ENCODE results near the gene IL1RAPL2.
"Not testable (repeated sequence)": the region's sequence is repeated elsewhere in the genome, so short reads cannot be mapped to it uniquely, and the experiment has no call there.

IL1RAPL2 gene

DNA sequence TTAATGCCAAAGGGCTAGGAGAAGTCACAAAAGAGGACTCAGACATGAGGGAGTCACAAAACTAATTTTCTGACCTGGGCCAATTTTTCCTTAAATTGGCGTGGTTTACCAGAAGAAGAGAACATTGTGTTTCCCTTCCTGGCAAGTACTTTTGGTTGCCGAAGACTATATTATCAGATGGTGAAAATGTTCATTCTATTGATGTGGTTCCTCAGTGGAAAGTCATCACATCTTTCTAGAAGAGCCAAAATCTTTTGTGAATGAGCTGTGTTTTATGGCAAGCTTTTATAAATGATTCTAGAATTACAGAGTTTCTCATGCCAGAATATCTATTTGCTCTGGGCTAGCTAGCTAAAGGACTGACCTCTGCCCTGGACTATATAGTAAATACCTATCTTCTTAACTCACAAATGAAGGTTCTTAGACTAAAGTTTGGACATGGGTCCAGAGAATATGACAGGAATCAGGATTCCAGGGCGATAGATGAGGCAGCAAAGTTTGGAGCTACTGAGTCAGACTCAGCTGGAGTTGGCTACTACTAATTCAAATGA, 288.9 kb downstream of the IL1RAPL2 start:
- no peak for DNase-seq (ENCODE audit: low spot score)

DNA sequence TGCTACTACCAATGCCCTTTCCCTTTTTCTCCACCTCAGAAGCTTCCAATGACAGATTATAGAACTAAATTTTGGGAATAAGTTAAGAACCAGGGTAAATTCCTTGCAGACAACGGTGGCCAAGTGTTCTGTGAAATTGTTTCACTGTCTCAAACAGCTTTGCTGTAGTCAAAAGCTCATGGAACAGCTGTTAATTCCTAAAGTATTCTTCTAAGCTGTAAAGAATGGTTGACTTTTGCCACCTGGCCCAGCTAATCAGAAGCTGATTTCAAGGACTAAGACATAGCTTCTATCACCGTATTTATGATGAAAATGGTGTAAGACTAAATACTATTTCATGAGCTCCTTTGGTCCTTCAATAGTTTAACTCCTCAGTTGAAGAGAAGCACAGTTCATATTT, 297.5 kb downstream of the IL1RAPL2 start:
- DNase-seq (ENCODE audit: low spot score) = no peak

GRCh38 chrX:104864296-104864695, 298.3 kb downstream of the IL1RAPL2 start:
- no peak for DNase-seq (ENCODE audit: low spot score)

DNA sequence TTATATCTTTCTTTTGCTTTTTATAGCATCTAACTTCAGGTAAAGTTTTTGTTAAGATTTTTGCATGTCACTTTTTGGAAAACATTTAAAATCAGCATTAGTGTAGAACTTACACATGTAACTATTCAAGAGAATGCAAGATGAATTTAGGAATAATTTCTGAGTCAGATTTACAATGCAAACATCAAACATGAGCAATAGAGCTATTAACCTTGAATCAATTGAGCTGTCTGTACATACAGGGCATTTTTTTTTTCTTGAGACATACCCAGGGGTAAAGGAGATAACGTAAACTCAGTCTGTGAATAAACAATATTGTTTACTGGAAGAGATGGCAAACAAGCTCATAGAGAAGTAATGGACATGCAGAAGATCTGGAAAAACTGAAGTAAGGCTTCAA, 311.5 kb downstream of the IL1RAPL2 start:
- DNase-seq (ENCODE audit: low spot score) = no peak

GRCh38 chrX:104902070-104902469, 336.1 kb downstream of the IL1RAPL2 start:
- DNase-seq (ENCODE audit: low spot score) = no peak

DNA sequence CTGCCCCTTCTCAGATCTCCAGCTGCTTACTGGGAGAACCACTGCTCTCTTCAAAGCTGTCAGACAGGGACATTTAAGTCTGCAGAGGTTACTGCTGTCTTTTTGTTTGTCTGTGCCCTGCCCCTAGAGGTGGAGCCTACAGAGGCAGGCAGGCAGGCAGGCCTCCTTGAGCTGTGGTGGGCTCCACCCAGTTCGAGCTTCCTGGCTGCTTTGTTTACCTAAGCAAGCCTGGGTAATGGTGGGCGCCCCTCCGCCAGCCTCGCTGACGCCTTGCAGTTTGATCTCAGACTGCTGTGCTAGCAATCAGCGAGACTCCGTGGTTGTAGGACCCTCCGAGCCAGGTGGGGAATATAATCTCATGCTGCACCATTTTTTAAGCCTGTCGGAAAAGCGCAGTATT, 343.7 kb downstream of the IL1RAPL2 start:
- DNase-seq (ENCODE audit: low spot score) = not testable (repeated sequence)

DNA sequence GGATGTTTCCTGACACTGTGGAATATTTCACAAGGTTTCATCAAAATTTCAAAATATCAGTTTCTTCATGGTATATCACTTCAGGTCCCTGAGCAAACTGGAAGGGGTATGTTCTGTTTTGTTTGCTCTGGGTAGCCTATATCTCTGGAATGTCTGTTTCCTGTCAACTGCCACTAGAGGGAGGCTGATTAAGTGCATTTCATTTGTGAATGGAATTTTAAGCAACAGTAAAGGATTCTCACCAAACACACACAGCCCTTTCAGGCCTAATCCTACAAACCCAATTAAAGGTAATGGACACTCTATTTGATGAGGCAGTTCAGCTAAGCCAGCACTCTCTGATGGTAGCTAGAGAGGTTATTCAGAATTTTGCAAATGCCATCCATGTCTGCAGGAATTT, 347.3 kb downstream of the IL1RAPL2 start:
- no peak for DNase-seq (ENCODE audit: low spot score)

DNA sequence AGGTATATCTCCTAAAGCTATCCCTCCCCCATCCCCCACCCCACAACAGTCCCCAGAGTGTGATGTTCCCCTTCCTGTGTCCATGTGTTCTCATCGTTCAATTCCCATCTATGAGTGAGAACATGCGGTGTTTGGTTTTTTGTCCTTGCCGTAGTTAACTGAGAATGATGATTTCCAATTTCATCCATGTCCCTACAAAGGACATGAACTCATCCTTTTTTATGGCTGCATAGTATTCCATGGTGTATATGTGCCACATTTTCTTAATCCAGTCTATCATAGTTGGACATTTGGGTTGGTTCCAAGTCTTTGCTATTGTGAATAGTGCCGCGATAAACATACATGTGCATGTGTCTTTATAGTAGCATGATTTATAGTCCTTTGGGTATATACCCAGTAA, 348.7 kb downstream of the IL1RAPL2 start:
- not testable (repeated sequence) for DNase-seq (ENCODE audit: low spot score)

DNA sequence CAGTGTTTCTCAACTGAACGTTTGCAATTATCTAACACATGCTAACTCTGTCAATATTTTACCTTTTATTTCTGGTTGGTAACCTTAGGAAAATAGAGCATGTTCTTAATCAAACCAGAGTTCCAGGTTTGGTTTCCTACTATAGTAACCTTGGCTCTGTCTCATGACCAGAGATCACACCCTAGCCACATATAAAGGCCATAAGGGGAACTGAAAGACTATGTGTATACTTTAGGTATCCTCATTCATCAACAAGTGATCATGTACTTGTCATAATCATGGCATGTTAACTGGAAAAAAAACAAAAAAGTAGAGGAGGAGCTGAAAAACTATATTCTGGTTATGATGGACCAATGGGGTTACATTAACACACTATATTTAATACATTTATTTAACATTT, 352.1 kb downstream of the IL1RAPL2 start:
- no peak for DNase-seq (ENCODE audit: low spot score)

DNA sequence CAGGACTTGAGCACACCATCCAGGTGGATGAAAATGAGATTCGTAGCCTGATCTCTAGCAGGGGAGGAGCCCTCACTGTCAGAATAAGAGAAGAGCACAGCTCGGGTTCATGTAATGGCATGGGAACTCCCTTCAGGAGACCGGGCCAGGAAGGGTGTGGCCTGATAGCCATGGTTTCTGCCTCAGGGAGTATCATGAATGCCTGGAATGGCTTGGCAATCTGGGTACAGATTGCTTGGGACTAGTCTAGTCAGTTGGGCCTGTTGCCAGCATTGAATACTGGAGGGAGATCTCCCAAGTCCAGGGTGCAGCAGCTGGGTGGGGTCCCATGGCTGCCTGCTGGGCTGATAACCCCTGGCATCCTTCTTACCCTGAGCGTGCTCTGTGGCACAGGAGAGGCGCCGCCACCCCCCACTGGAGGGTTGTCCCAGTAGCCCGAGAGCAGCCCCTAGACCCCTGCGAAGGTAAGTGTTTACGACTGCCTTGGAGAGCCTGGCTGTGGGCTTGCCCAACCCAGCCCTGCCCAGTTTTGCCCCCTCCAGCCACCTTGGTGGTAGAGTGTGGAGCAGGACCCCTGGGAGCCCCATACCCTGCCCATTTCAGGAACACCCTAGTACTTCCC, 355.7 kb downstream of the IL1RAPL2 start:
- DNase-seq (ENCODE audit: low spot score) = no peak

DNA sequence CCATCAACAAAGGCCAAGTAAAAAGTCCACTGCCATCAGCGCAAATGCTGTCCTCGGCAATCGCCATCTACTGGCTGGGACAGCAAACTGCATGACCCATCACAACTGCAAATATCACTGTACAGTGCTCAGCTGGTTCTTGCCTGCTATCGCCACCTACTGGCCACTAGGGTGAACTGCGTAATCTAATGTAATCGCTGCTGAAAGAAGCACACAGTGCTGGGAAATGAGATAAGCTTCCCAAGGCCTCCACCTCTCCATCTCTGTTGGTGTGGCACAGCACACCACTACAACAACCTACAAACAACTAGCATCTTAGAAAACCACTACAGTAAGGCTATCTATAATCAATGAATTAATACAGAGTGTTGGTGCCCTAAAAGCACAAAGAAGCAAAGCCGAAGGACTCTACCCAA, 356.2 kb downstream of the IL1RAPL2 start:
- peak; percentile 68 for DNase-seq (ENCODE audit: low spot score)

DNA sequence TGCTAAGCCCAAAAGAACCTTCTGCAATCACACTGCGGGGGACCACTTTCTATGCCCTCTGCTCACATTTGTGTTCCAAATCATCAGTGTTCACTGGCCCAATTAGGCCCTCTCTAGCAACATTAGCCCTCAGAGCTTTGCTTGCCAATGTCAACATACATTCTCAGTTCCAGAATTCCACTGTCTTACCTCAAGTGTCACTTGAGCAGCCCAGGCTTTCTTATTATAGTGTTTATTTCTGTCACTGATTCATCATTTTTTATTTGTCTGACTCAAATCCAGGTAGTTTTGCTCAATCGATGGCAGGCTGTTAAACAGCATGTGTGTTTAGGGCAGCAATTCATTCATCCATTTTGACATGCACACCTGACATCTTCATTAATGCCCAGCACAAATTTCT, 363.3 kb downstream of the IL1RAPL2 start:
- DNase-seq (ENCODE audit: low spot score) = no peak

DNA sequence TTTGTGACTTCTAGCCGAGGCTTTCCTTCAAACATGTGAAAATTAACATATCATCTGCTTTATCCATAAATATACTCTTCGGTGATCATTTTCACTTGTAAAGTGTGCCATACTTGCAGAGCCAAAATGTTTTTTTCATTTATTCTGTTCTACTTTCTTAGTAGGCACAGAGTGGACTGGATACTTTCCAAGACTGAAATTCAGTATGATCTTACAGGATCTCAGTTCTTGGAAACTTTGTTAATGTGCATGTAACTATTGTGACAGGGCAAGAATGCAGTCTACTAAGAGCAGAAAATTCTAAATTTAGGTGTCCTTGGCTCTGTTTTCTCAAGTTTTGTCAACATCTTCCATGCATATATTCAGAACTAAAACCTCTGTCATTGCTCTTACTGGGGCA, 369.6 kb downstream of the IL1RAPL2 start:
- no peak for DNase-seq (ENCODE audit: low spot score)

DNA sequence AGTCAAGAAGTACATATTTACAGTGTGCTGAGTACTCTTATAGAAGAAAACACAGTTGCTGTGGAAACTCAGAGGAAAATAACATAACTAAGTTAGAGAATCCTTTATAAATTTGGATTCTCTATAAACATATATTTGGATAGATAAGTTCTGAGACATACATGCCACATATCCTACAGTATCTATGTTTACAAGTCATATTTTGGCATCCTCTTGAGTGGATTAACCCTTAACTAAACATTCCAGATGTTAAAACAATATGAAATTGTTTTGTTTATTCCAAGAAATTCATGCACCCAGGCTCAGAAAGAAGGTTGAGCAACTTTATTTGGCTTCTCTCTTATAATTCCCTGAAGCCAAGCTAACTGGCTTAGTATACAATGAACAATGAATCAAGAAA, 387.3 kb downstream of the IL1RAPL2 start:
- no peak for DNase-seq (ENCODE audit: low spot score)

GRCh38 chrX:104961926-104962325, 395.9 kb downstream of the IL1RAPL2 start:
- no peak for DNase-seq (ENCODE audit: low spot score)

DNA sequence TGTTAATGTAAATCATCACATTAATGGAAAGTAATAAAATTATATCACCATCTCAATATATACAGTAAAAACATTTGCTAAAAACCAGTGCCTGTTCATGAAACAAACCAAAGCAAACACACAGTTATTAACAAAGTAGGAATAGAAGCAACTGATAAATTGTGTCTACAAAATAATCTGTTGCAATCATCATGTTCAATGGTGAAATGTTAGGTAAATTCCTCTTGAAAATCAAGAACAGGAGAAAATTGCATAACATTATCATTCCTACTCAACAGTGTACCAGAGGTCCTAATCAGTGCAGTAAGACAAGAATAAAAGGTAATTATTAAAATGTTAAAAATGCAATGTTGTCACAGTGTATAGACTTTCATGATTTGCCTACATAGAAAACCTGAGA, 402.2 kb downstream of the IL1RAPL2 start:
- no peak for DNase-seq (ENCODE audit: low spot score)

GRCh38 chrX:104972737-104973136, 406.7 kb downstream of the IL1RAPL2 start:
- DNase-seq (ENCODE audit: low spot score) = no peak

DNA sequence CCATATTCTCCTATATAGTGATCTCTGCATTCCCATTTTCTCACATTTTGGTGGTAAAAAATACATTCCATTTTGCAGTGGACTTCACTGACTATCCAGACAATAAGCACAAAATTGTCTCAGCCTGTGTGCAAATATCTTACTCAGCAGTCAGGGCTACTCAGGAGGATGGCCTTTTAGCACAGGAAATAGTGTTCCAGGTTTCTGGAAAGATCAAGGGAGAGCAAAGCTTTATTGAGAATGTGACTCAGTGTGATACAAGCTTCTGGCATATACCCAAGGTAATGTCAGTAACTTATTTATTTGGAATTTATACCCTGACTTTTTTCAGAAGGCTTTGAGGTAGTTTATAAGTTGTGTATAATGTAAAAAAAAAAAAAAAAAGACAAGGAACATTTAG, 421.1 kb downstream of the IL1RAPL2 start:
- DNase-seq (ENCODE audit: low spot score) = no peak

DNA sequence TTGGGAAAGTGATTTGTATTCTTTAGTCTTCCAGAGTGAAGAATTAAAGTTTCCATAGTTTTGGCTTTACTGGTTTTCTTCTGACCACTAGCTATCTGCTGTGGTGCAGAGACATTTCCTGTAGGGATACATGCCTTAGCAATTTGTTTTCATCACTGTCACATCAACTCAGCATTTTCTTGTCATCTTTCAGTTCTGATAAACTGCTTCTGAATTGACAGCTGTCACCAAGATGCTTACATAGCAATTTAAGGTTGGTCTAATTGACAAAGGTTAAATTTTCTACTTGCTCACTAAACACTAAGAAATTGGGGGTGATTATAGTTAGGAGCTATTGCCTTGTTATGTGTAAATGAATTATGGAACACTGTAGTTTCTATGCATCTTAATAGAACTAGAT, 422.0 kb downstream of the IL1RAPL2 start:
- DNase-seq (ENCODE audit: low spot score) = no peak

- no peak for DNase-seq (ENCODE audit: low spot score)
Measured at GRCh38 chrX:104995546-104995945, 429.5 kb downstream of the IL1RAPL2 start.

GRCh38 chrX:105006103-105006502, 440.1 kb downstream of the IL1RAPL2 start:
- DNase-seq (ENCODE audit: low spot score) = no peak

DNA sequence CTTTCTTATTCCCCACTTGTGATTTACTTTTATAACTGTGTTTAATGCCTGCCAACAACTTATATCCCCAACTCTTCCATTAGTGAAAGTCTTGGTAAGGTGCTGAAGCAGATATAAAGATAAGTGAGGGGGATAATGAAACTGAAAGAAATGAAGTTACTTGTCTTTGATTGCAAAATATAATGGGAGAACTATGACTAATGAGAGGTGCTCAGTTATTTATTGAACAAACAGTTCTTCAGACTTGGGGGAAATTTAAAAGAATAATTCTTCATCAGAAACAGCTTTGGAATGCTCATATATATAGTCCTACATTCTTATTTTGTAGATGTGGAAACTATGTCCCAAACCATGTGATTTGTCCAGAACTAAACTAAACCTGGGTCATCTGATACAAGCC, 441.0 kb downstream of the IL1RAPL2 start:
- DNase-seq (ENCODE audit: low spot score) = no peak

DNA sequence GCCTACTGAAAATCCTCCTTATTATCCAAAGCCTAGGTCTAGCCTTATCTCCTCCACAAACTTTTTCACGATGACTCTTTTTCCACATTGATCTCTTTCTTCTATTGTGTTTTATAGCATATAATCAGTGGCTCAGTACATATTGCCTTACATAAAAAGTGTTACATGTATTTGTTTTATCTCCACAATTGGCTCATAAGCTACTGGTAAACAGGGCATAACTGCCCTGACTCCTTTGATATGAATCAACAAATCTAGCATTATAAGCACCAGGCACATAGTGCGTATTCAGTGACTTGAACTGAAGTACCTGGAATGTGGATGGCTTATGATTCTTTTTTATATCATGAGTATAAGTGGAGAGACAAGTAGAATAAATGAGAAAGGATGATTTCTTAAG, 447.7 kb downstream of the IL1RAPL2 start:
- no peak for DNase-seq (ENCODE audit: low spot score)

GRCh38 chrX:105017641-105018040, 451.6 kb downstream of the IL1RAPL2 start:
- DNase-seq (ENCODE audit: low spot score) = no peak

All from CD4-positive, alpha-beta T cell treated with Interleukin-6 at 100 ng/mL for 8 hours (primary cell).